ENCODE results near the gene WDR54. TPM values are rescaled to one million over a fixed set of nuclear protein-coding genes. Genes with fewer than 3 reads are reported as not detected.

Gene WDR54
- total and polyA plus RNA-seq, 4 donors, result 1.7 to 4.2 (median 3.1) TPM

DNA sequence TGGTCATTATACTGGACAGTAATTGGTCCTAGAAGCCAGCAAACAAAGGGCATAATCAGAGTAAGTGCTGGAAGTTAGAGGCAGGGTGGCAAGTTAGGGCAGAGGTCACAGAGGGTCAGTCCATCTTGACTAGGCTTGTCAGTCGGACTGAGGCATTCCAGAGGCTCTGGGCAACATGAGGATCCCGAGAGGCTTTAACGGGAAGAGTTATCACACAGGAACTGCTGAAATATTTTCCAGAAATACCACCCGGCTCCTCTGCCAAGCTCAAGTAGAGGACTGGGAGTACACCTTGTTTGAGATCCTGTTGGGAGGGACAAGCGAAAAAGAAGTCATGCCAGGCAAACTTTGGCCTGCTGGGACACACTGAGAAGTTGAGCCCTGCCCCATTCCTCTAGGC, 13.8 kb upstream of the WDR54 start:
- Histone ChIP-seq H3K9me3 (ENCODE audit: control insufficient read depth in 4 of 4, low read length in 3 of 4) (no peaks in the 10 kb centered on the region), H3K27me3 (ENCODE audit: control insufficient read depth in 4 of 4, insufficient read depth in 4 of 4, low read length in 3 of 4) (no peaks in the 10 kb centered on the region), H3K4me1 (ENCODE audit: control insufficient read depth in 4 of 4, insufficient read depth in 4 of 4, low read length in 3 of 4) (no peaks in the 10 kb centered on the region), H3K36me3 (ENCODE audit: control insufficient read depth in 4 of 4, insufficient read depth in 3 of 4, low read depth in 1 of 4, low read length in 3 of 4) (no peaks in the 10 kb centered on the region), H3K9ac (ENCODE audit: low read depth in 1 of 2, low read length in 2 of 2) (no peak overlapping the region), H3K27ac (ENCODE audit: low read depth in 1 of 2, low read length in 2 of 2) (no peak overlapping the region), H3K4me3 (ENCODE audit: low read depth in 1 of 3, low read length in 3 of 3) (no peak overlapping the region)
- TF ChIP-seq GABPA (IDR thresholded peaks at IDR 0.05 in 1 of 2, conservative IDR thresholded peaks at IDR 0.05 in 1 of 2) (no peak), HNF4A (conservative IDR thresholded peaks at IDR 0.05) (no peak), JUND (IDR thresholded peaks at IDR 0.05) (no peak), NR2F2 (IDR thresholded peaks at IDR 0.05) (no peak), RXRA (IDR thresholded peaks at IDR 0.05) (no peak), SP1 (IDR thresholded peaks at IDR 0.05) (no peak)
- DNase-seq (ENCODE audit: low spot score), result no peak
- 82% methylated on average over 5 of the region's 5 CpGs for WGBS

DNA sequence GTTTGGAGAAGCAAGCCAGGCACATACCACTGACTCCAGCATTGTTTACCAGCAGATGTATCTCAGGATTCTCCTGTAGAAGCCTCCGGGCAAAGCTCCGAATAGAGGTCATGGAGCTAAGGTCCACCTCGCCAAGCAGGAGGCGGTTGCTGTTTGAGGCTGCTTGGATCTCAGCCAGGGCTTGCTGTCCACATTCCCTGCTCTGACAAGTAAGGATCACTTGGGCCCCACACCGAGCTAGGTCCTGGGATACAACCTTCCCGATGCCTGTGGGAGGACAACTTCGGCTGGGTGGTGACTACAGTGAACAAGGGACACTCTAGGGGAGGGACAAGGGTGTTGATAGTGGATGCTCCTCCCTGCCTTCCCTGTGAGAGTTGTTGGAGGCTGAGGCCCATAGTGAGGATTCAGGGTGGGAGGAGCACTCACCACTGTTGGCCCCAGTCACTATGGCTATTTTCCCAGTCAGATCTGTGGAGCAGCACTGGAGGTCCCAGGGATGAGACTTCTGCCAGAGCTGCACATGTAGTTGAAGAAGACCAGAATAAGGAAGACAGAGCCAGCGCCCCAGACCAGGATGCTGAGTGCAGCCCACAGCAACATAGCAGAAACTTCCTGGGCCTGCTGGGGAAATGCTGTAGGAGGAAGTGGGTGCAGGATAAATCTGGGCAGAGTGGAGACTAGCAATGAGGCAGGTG, 8.4 kb upstream of the WDR54 start:
- Histone ChIP-seq H3K9ac (ENCODE audit: low read depth in 1 of 2, low read length in 2 of 2) (no peak overlapping the region), H3K9me3 (ENCODE audit: control insufficient read depth in 4 of 4, low read length in 3 of 4) (no peaks in the 10 kb centered on the region), H3K27ac (ENCODE audit: low read depth in 1 of 2, low read length in 2 of 2) (no peak overlapping the region), H3K36me3 (ENCODE audit: control insufficient read depth in 4 of 4, insufficient read depth in 3 of 4, low read depth in 1 of 4, low read length in 3 of 4) (no peaks in the 10 kb centered on the region), H3K4me1 (ENCODE audit: control insufficient read depth in 4 of 4, insufficient read depth in 4 of 4, low read length in 3 of 4) (peaks cover 0 to 13% (median 11%) of the 10 kb centered on the region in 4 donors), H3K27me3 (ENCODE audit: control insufficient read depth in 4 of 4, insufficient read depth in 4 of 4, low read length in 3 of 4) (peaks cover 0 to 7% (median 0%) of the 10 kb centered on the region in 4 donors), H3K4me3 (ENCODE audit: low read depth in 1 of 3, low read length in 3 of 3) (no peak overlapping the region)
- DNase-seq (ENCODE audit: low spot score), result no peak
- WGBS, result 45% methylated on average over 8 of the region's 8 CpGs
- TF ChIP-seq, protein P1, sequence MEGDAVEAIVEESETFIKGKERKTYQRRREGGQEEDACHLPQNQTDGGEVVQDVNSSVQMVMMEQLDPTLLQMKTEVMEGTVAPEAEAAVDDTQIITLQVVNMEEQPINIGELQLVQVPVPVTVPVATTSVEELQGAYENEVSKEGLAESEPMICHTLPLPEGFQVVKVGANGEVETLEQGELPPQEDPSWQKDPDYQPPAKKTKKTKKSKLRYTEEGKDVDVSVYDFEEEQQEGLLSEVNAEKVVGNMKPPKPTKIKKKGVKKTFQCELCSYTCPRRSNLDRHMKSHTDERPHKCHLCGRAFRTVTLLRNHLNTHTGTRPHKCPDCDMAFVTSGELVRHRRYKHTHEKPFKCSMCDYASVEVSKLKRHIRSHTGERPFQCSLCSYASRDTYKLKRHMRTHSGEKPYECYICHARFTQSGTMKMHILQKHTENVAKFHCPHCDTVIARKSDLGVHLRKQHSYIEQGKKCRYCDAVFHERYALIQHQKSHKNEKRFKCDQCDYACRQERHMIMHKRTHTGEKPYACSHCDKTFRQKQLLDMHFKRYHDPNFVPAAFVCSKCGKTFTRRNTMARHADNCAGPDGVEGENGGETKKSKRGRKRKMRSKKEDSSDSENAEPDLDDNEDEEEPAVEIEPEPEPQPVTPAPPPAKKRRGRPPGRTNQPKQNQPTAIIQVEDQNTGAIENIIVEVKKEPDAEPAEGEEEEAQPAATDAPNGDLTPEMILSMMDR (IDR thresholded peaks at IDR 0.05; ENCODE audit: low read depth, low read length, missing input control), result no peak
- TF ChIP-seq RXRA (IDR thresholded peaks at IDR 0.05) (peak in 1 of 2 donors; percentile 66), HNF4G (IDR thresholded peaks at IDR 0.05) (peak; percentile 50), SP1 (IDR thresholded peaks at IDR 0.05) (peak; percentile 84), HNF4A (conservative IDR thresholded peaks at IDR 0.05) (peak in 1 of 2 donors; percentile 84), RAD21 (IDR thresholded peaks at IDR 0.05) (peak in 1 of 2 donors; percentile 36)
- TF ChIP-seq, protein P2, sequence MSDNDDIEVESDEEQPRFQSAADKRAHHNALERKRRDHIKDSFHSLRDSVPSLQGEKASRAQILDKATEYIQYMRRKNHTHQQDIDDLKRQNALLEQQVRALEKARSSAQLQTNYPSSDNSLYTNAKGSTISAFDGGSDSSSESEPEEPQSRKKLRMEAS (IDR thresholded peaks at IDR 0.05), result no peak

DNA sequence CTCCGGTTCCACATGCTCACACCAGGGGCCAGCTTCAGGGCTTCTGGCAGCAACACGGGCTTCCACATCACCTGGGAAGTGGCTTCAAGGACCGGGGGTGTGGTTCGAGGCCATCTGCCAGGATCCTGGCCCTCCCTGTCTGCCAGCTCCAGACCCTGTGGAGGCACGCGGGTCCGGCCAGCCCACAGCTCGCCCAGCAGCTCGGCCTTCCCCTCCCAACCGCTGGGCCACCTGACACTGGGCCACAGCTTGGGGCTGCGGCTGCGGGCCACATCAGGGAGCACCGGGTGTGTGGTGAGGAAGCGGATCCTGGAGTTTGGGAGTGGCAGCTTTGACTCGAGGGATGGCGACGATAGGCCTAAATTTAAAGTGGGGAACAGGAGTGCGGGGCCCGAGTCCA, 7.1 kb upstream of the WDR54 start:
- Histone ChIP-seq H3K27ac (ENCODE audit: low read depth in 1 of 2, low read length in 2 of 2) (no peak overlapping the region), H3K9ac (ENCODE audit: low read depth in 1 of 2, low read length in 2 of 2) (no peak overlapping the region), H3K4me1 (ENCODE audit: control insufficient read depth in 4 of 4, insufficient read depth in 4 of 4, low read length in 3 of 4) (peaks cover 0 to 13% (median 11%) of the 10 kb centered on the region in 4 donors), H3K4me3 (ENCODE audit: low read depth in 1 of 3, low read length in 3 of 3) (no peak overlapping the region), H3K36me3 (ENCODE audit: control insufficient read depth in 4 of 4, insufficient read depth in 3 of 4, low read depth in 1 of 4, low read length in 3 of 4) (no peaks in the 10 kb centered on the region), H3K9me3 (ENCODE audit: control insufficient read depth in 4 of 4, low read length in 3 of 4) (no peaks in the 10 kb centered on the region), H3K27me3 (ENCODE audit: control insufficient read depth in 4 of 4, insufficient read depth in 4 of 4, low read length in 3 of 4) (peaks cover 0 to 7% (median 0%) of the 10 kb centered on the region in 4 donors)
- no peak for DNase-seq (ENCODE audit: low spot score)
- TF ChIP-seq YY1 (IDR thresholded peaks at IDR 0.05), result no peak
- TF ChIP-seq, protein P2 (IDR thresholded peaks at IDR 0.05), result no peak
- TF ChIP-seq, protein P1 (IDR thresholded peaks at IDR 0.05; ENCODE audit: low read depth, low read length, missing input control), result no peak
- TF ChIP-seq, protein P3, sequence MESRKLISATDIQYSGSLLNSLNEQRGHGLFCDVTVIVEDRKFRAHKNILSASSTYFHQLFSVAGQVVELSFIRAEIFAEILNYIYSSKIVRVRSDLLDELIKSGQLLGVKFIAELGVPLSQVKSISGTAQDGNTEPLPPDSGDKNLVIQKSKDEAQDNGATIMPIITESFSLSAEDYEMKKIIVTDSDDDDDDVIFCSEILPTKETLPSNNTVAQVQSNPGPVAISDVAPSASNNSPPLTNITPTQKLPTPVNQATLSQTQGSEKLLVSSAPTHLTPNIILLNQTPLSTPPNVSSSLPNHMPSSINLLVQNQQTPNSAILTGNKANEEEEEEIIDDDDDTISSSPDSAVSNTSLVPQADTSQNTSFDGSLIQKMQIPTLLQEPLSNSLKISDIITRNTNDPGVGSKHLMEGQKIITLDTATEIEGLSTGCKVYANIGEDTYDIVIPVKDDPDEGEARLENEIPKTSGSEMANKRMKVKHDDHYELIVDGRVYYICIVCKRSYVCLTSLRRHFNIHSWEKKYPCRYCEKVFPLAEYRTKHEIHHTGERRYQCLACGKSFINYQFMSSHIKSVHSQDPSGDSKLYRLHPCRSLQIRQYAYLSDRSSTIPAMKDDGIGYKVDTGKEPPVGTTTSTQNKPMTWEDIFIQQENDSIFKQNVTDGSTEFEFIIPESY (IDR thresholded peaks at IDR 0.05), result no peak
- no peak for TF ChIP-seq SP1 (IDR thresholded peaks at IDR 0.05)
- no peak for TF ChIP-seq NR2F2 (IDR thresholded peaks at IDR 0.05)
- TF ChIP-seq GABPA (IDR thresholded peaks at IDR 0.05 in 1 of 2, conservative IDR thresholded peaks at IDR 0.05 in 1 of 2), result no peak
- TF ChIP-seq RXRA (IDR thresholded peaks at IDR 0.05), result no peak
- TF ChIP-seq JUND (IDR thresholded peaks at IDR 0.05), result no peak
- TF ChIP-seq, protein P4, sequence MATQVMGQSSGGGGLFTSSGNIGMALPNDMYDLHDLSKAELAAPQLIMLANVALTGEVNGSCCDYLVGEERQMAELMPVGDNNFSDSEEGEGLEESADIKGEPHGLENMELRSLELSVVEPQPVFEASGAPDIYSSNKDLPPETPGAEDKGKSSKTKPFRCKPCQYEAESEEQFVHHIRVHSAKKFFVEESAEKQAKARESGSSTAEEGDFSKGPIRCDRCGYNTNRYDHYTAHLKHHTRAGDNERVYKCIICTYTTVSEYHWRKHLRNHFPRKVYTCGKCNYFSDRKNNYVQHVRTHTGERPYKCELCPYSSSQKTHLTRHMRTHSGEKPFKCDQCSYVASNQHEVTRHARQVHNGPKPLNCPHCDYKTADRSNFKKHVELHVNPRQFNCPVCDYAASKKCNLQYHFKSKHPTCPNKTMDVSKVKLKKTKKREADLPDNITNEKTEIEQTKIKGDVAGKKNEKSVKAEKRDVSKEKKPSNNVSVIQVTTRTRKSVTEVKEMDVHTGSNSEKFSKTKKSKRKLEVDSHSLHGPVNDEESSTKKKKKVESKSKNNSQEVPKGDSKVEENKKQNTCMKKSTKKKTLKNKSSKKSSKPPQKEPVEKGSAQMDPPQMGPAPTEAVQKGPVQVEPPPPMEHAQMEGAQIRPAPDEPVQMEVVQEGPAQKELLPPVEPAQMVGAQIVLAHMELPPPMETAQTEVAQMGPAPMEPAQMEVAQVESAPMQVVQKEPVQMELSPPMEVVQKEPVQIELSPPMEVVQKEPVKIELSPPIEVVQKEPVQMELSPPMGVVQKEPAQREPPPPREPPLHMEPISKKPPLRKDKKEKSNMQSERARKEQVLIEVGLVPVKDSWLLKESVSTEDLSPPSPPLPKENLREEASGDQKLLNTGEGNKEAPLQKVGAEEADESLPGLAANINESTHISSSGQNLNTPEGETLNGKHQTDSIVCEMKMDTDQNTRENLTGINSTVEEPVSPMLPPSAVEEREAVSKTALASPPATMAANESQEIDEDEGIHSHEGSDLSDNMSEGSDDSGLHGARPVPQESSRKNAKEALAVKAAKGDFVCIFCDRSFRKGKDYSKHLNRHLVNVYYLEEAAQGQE (IDR thresholded peaks at IDR 0.05), result no peak
- TF ChIP-seq EGR1 (IDR thresholded peaks at IDR 0.05; ENCODE audit: low read depth in 2 of 2), result no peak
- no peak for TF ChIP-seq FOXA1 (IDR thresholded peaks at IDR 0.05)
- no peak for TF ChIP-seq TAF1 (conservative IDR thresholded peaks at IDR 0.05)
- 75% methylated on average over 19 of the region's 19 CpGs for WGBS

Measured in liver (tissue), 9 donors.